Measurements from ENCODE around the gene SNAPC1.

Gene SNAPC1

GRCh38 chr14:61774861-61775260 lies 12.6 kb downstream of the SNAPC1 start:
- DNase-seq (ENCODE audit: low read depth) = peak; percentile 40
- no peak overlapping the region for H3K4me3 ChIP-seq (ENCODE audit: low read length)
- no peak for TF ChIP-seq CTCF (conservative IDR thresholded peaks at IDR 0.05; ENCODE audit: low read length)

- no peak overlapping the region for H3K4me3 ChIP-seq (ENCODE audit: low read length)
- DNase-seq (ENCODE audit: low read depth) = no peak
- TF ChIP-seq CTCF (conservative IDR thresholded peaks at IDR 0.05; ENCODE audit: low read length) = no peak
These were observed 17.9 kb downstream of the SNAPC1 start for GRCh38 chr14:61780125-61780524.

DNA sequence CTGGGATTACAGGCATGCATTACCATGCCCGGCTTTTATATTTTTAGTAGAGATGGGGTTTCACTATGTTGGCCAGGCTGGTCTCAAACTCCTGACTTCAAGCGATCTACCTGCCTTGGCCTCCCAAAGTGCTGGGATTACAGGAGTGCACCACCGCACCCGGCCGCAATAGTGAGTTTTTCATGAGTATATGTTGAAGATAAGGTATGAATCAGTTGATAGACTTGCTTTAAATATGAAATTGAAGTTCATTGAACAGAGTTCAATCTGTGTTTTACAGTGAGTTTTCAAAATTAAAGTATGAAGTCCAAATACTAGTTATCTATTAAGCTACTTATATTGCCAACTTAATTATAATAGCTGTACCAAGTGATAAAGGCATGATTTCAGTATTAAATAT lies 35.1 kb downstream of the SNAPC1 start:
- no peak for TF ChIP-seq CTCF (conservative IDR thresholded peaks at IDR 0.05; ENCODE audit: low read length)
- H3K4me3 ChIP-seq (ENCODE audit: low read length) = no peak overlapping the region
- no peak for DNase-seq (ENCODE audit: low read depth)

- H3K4me3 ChIP-seq (ENCODE audit: low read length) = no peak overlapping the region
- no peak for TF ChIP-seq CTCF (conservative IDR thresholded peaks at IDR 0.05; ENCODE audit: low read length)
- no peak for DNase-seq (ENCODE audit: low read depth)
These were observed 39.9 kb downstream of the SNAPC1 start for GRCh38 chr14:61802010-61802568.

- H3K4me3 ChIP-seq (ENCODE audit: low read length) = no peak overlapping the region
- TF ChIP-seq CTCF (conservative IDR thresholded peaks at IDR 0.05; ENCODE audit: low read length) = no peak
- no peak for DNase-seq (ENCODE audit: low read depth)
These were observed 41.5 kb downstream of the SNAPC1 start for GRCh38 chr14:61803755-61804154.

DNA sequence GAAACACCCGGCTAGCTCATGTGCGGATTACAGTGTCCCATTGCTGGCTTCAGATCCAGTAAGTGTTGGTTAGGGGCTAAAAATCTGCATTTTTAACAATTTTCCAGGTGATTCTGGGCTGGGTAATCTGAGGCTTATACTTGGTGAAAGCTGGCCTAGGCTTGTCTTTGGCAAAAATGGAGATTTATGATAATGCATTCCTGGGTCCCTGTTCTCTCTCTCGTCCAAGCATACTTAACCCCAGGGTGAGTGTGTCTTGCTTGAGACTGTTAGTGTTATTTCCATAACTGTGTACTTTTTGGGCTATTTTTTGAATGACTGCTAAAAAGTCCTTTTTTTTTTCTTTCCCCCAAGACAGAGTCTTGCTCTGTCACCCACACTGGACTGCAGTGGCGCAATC lies 43.2 kb downstream of the SNAPC1 start:
- no peak overlapping the region for H3K4me3 ChIP-seq (ENCODE audit: low read length)
- DNase-seq (ENCODE audit: low read depth) = no peak
- no peak for TF ChIP-seq CTCF (conservative IDR thresholded peaks at IDR 0.05; ENCODE audit: low read length)

DNA sequence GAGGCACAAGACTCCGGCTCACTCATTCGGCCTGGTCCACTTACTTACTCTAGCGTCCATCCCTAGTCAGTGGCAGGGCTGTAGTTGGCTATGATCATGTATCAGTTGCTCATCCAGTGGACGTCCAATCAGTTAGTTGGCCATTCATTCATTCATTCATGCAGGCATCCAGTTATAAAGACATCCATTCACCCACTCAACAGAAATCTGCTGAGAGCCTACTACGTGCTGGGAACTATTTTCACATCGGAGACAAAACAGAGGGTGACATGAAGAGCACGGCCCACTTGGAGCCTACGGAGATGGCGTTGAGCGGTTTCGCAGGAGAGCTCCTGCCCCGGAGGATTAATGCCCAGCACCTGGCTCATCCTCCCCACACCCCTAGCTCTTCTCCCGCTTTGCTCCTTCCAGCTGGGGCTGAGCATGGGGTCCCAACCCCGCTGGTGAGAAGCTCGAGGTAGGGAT lies 49.7 kb downstream of the SNAPC1 start:
- no peak for DNase-seq (ENCODE audit: low read depth)
- TF ChIP-seq CTCF (conservative IDR thresholded peaks at IDR 0.05; ENCODE audit: low read length) = no peak
- peak overlapping the region; percentile 20 for H3K4me3 ChIP-seq (ENCODE audit: low read length)

Data from AG10803 (cell line).